TTC549 (cell line): ENCODE measurements around the gene MRFAP1L1.
"Not testable (repeated sequence)": the region's sequence is repeated elsewhere in the genome, so short reads cannot be mapped to it uniquely, and the experiment has no call there.

ENCODE experiments used
- FAIRE-seq: peaks from 2 replicates; lab custom pipeline; 2012; peaks lifted over from hg19 to GRCh38; lab: Jason Lieb, UNC

MRFAP1L1 gene

DNA sequence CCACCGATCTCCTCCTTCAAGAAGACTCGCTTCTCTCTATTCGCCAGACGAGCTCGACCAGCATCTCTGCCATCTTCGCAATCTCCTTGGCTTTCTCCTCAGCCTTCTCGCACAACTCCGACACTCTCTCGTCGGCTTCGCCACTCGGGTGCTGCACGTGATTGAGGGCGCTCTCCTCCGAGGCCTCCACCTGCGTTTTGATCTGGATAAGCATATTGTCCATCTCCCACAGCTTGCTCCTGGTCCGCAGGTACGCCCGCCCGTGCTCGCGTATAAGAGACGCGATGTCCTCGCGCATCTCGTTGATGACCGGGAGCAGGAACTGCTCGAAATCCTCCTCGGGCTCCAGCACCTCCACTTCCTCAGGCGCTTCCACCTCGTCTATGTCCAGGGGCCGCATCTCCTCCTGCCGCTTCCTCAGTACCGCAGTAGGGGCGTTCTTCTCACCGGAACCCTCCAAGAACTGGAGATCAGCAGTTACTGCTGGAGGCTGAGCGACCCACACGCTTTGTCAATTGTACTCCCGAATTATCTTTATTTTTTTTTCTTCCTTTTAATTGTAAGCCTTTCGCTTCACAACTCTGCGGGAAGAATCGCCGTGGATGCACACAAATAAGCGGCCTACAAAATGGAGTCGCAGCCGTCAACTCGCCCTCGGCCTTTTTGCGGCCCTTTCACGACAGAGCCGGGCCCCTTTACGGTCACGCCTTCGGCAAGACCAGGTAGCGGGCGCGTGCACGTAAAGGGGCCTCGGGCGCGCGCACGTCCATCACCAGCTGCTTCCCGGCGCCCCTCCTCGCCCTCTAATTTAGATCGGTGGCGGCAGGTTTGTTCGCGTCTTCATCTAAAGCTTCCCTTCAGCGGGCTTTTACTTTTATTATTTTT, at the start of gene MRFAP1L1:
TSS of gene MRFAP1L1 (minus strand) at position 636 of the 885 bp plus-strand sequence. CDS start at position 400, 236 bp downstream.
- no peak for FAIRE-seq

DNA sequence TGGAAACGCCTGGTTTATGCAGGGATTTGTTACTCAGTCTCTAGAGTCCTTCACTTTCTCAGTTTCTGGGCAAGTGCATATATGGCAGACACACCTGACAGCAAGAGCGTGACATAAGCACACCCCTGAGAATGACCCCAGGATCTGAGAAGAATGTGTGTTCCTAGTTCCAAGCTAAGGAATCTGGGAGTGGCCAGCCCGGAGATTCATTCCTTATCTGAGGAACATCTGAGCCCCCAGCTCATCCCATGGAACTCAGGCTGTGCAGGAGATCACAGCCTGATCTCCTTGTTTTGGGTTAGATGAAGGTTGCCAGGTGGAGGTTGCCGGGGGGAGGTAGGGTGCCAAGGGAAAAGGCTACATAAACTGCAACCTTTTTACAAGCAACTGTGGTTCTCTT, 49.1 kb upstream of the MRFAP1L1 start:
- no peak for FAIRE-seq

DNA sequence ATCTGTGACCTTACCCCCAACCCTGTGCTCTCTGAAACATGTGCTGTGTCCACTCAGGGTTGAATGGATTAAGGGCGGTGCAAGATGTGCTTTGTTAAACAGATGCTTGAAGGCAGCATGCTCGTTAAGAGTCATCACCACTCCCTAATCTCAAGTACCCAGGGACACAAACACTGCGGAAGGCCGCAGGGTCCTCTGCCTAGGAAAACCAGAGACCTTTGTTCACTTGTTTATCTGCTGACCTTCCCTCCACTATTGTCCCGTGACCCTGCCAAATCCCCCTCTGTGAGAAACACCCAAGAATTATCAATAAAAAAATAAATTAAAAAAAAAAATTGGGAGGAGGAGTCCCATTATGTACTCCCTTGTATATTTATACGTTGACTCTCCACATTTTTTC, 46.7 kb upstream of the MRFAP1L1 start:
- FAIRE-seq = not testable (repeated sequence)

DNA sequence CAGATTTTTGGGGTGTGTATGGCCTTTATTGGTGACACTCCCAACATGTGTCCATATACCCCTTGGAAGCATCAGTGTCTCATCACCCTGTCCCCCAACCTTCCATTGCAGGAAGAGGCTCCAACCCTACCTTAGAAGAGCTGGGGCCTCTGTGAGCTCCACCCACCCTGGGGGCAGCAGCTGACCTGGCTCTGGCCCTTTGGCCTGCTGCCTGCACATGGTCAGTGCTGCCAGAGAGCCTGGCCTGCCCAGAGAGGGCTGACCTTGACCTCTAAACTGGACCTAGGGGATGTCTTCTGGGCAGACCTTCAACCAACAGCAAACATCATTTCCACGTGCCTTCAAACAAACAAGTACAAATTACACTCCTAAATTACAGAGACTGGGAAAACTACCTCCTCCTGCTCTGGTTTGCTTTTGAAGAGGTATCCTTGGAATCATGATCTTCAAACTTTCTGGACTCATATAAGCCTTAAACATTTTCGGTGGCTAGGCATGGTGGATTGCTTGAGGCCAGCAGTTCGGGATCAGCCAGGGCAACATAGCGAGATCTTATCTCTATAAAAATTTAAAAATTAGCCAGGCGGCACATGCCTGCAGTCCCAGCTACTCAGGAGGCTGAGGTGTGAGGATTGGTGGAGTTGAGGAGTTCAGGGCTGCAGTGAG, 45.6 kb upstream of the MRFAP1L1 start:
- no peak for FAIRE-seq

DNA sequence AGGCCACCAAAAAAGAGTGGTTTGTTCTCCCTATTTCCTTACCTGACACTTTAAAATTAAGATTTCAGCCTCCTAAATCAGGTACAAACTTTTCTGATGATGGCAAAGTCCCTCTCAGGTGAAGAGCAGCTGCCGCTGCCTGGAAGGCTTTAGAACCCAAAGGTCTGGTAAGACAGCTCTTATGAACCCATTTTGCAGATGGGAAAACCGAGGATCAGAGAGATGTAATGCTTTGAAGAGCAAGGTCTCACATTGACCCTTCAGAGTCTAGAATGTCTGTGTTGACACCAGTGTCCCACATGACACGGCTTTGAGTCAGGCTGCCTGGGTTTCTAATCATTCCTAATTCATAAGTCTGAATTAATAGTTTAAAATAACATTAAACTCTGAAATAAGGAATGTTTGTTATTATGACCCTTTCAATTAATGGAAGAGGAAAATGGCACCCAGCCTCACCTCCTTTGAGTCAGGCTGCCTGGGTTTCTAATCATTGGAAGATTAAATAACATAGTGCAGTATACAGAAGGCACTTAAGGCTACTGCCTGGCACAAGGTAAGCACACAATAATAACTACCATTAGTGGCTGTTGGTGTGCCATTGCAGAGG, 44.9 kb upstream of the MRFAP1L1 start:
- no peak for FAIRE-seq

DNA sequence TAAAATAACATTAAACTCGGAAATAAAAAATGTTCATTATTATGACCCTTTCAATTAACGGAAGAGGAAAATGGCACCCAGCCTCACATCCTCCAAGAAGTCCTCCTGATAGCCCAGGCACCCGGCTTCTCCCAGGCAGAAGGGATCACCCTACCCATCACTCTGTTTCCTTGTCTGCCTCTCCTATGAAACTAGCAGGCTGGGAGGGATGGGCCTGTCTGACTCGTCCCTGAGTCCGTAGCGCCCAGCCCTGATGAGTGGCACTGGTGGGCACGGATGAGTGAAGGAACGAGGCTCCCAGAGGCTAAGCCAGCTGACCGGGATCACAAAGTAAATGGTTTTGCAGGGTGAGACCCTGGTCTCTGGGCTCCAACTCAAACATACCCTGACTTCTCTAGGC, 44.2 kb upstream of the MRFAP1L1 start:
- no peak for FAIRE-seq

DNA sequence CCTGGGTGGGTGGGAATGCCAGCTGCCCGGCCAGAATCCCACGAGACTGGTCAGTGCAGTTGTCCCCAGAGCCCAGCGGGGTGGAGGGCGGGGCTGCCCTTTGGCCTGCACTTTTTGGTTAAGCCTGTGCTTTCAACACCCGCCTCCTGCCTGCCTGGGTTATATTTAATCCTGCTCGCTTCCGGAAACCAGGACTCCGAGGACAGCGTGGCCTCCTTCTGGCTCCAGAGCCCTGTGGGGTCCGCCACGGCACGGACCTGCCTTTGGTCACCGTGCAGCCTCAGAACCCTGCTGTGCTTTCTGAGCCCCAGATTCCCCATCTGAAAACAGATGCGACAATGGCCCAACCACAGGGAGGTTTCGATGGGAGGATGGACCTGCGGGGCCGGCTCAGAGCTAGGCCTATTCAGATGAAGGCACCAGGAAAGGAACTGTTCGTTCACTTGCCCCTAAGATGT, 43.5 kb upstream of the MRFAP1L1 start:
- no peak for FAIRE-seq

DNA sequence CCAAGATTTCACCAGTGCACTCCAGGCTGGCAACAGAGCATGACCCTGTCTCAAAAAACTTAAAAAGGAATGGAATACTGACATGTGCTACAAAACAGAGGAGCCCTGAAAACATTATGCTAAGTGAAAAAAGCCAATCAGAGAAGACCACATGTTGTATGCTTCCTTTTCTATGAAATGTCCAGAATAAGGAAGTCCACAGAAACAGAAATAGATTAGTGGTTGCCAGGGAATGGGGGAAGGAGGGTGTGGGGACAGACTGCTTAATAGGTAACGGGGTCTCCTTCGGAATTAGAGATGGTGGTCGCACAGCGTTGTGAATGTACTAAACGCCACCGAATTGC, 42.8 kb upstream of the MRFAP1L1 start:
- FAIRE-seq = no peak

DNA sequence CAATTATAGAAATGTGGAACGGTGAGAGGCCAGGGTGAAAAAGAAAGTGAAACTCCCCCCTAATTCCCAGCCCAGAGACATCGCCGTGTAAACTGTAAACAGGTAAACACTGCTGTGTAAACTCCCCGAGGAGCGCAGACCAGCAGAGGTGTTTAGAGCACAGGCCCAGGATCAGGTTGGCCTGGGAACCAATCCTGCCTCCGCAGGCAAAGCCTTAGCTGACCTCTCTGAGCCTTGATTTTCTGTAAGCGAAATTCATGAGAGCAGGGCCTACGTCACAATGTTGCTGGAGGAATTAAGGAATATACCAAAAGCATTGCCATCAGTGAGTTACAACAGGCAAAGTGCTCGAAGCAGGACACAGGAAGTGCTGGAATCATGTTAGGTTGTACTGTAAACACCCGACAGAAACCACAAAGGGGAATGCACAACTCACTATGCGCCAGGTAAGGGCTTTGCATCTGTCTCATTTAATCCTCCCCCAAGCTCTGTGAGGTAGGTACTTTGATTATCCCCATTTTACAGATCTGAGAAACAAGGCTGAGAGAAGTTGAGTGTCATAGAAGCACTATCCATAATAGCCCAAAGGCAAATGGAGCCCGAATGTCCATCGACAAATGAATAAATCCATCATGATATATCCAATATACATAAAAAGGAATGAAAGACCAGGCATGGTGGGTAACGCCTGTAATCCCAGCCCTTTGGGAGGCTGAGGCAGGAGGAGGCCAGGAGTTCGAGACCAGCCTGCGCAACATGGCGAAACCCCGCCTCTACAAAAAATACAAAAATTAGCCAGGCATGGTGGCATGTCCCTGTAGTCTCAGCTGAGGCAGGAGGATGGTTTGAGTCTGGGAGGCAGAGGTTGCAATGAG, 42.2 kb upstream of the MRFAP1L1 start:
- FAIRE-seq = no peak

DNA sequence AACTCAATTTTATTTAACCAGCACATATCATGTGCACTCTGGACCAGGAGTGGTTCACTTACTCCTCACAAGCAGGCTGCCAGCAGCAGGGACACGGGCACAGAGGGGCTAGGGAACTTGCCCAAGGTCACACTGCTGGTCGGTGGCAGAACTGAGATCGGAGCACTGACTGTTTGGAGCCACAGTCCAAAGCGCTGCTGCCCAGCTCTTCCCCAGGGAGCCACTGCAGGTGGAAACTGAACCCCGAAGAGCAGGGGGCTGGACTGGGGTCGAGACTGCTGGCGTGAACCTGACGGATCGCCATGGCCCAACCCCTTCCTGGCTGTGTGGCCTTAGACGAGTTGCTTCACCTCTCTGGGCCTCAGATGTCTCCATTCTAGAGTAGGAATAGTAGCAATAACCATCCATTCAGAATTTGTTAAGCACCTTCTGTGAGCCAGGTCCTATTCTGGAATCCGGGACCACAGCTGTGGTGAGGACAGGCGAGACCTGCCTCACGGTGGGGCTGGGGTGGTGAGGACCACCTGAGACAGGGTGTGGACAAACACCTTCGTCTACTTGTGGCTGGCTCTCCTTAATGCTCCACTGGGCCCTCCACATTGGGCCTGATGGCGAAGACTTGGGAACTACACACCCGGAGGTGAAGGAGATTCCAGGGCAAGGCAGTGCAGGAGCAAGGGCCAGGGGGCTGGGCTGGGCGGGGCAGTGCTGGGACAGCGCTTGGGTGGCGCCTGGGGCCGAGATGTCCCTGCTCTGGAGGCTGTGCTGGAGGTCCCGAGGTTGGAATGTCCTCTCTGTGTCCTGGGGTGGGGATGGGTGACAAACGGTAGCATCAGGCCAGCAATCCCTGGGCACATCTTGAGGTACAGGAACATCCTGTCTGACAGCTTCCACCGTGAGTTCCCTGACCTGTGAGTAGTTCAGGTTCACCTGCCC, 40.9 kb upstream of the MRFAP1L1 start:
- FAIRE-seq = no peak

DNA sequence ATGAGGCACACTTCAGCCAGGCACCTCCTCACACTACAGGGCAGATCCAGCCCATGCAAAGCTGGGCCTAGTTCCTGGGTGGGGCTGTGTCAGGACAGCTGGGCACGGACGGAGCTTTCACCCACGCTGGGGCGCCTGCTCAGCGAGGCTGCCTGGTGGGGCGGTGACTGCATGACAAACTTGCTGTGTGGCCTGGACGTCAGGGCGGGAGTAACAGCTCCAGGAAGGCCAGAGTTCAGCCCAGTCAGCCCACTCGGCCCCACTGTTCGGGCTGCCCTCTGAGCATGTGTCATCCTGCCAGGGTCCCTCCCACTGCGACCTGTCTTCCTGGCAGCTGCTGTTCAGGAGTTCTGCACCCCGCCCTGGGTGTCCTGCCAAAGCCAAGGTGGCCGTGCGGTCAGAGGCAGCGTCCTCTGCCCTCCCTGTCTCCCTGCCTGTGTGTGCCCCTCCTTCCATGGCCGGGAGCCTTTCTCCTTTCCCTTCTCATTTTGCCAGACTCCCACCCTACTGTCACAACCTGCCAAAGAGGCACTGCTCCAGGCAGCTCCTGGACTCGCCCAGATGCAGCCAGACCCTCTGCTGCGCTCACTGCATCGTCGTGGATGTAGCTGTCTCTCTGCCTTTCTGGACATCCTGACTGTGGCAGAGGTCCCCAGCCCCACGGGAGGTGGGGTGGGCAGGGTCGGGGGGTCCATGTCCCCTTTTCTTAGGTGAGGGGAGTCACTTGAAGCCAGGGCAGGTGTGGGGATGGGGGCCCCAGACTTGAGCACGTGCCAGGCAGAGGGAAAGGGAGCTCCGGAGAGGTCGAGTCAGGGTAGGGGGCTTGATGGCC, 39.9 kb upstream of the MRFAP1L1 start:
- no peak for FAIRE-seq

DNA sequence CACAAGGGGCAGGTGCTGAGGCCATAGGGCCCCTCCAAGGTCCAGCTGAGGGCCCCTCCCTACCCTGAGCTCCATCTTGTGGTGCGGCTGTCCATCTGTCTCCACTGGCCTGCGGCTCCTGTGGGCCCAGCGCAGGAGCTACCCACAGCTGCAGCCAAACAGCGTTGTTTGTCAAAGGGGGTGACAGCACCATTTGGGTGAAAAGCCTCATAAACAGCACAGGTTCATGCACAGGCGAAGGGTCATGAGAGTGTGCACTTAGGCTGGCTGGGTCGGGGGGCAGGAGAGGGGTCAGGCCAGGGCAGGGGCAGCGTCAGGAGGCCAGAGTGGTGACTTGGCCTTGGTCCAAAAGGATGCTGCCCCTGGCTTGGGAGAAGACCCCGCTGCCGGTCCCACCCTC, 38.6 kb upstream of the MRFAP1L1 start:
- no peak for FAIRE-seq

DNA sequence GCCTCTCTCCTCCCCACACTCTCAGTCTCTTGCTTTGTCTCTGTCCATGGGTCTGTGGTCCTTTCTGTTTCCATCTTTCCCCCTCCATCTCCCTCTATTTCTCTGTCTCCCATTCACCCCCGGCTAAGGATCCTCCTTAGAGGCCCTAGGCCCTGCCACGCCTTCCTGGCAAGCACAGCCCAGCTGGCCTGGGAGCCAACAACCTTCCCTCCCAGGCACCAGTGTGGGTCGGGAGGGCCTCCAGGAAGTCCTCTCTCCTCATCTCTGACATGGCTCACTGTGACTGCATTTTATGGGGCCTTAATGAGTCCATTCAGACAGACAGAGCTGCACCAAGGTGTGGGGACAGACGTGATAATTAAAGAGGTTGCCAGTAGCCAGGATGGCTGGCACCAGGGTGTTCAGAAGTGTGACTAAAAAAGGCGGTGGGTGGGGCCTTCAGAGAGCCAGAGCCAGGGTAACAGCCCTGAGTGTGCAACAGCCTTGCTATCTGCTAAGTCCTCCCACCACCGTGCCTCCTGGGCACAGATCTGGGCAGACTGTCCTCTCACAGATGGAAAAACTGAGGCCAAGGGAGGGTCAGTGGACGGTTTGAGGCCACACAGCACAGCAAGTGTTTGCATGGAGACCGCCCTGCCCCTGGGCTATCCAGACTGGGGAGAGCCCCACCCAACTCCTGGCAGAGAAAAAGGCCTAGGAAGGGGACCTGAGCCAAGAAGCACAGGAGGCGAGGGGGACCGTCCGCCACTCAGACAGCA, 37.8 kb upstream of the MRFAP1L1 start:
- no peak for FAIRE-seq

DNA sequence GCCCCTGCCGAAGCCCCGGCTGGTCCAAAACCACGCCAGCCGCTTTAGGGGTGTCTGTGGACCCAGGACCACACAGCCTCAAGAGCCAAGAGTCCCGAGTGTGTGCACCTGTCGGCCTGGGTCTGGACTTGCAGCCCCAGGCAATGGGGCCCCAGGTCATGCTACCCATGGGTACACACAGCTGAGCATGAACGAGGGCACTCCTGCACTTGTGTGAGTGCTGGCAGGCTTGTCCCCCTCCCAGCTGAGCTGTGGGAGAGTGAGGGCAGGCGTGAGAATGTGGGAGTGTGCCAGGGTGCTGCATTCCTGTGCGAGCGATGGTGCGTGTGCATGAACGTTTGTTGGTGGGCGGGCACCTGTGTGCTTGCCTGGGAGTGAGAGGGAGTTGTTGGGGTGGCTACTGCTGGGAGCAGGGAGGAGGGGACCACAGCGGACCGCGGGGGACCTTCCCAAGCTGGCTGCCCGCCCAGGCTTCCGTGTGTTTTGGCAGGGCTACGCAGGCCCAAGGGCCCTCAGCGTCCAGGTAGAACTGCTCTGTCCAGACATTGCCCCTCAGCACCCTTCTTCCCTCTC, 37.1 kb upstream of the MRFAP1L1 start:
- FAIRE-seq = no peak

DNA sequence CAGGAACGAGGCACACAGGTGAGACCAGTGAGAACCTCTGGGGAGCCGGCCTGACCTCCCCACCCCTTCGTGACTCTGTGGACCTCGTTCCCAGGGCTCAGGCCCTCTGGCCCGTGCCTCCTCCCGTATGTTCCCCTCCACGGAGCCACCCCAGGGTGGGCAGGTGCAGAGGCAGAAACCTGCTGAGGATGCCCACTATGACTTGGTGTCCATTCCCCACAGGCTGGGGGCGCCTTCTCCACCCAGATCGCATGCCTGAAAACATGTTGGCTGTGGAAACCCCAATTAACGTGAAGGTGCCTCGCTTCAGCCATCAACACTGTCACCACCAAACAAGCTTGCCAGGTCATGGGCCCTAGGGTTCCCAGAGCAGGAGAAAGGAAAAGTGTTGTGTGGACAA, 33.3 kb upstream of the MRFAP1L1 start:
- no peak for FAIRE-seq

DNA sequence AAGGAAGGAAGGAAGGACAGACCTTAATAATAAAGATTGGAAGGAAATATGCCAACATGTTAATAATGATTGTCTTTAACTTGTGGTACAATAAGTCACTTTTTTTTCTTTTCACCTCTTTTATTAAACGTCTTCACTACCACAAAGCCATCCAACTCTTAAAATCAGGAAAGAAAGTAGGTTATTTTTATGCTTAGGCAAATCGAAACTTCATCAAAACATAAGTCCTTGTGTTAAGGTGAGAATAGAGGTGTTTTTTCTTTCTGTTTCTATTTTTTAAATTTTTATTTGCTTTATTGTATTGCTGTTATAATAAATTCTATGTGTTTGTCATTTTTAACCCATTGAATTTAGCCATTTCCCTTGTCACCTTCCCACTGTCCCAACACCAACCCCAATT, 32.8 kb upstream of the MRFAP1L1 start:
- no peak for FAIRE-seq

DNA sequence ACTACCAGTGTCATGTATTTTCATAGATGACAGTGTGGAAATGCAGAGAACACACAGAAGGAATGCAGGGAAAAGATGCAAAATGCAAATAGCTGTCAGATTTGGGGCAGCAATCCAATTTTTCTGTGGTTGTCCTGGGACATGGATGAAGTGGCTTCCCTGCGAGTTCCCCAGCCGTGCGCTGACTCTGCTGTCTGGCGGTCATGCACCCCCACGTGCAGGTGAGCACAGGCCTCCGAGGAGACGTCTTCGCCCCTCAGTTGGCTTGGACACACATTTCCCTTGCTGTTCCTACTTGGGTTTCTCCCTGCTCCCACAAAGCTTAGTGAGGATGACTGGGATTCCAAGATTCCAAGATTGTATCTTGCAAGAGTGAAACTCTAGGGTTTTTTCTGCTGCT, 30.7 kb upstream of the MRFAP1L1 start:
- FAIRE-seq = no peak

DNA sequence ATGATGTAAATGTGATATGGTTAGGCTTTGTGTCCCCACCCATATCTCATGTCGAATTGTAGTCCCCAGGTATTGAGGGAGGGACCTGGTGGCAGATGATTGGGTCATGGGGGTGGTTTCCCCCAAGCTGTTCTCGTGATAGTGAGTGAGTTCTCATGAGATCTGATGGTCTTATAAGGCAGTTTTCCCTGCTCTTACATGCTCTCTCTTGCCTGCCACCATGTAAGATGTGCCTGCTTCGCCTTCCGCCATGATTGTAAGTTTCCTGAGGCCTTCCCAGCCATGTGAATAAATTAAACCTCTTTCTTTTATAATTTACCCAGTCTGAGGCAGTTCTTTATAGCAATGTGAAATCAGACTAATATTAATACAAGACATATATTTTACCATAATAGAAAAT, 30.3 kb upstream of the MRFAP1L1 start:
- no peak for FAIRE-seq

DNA sequence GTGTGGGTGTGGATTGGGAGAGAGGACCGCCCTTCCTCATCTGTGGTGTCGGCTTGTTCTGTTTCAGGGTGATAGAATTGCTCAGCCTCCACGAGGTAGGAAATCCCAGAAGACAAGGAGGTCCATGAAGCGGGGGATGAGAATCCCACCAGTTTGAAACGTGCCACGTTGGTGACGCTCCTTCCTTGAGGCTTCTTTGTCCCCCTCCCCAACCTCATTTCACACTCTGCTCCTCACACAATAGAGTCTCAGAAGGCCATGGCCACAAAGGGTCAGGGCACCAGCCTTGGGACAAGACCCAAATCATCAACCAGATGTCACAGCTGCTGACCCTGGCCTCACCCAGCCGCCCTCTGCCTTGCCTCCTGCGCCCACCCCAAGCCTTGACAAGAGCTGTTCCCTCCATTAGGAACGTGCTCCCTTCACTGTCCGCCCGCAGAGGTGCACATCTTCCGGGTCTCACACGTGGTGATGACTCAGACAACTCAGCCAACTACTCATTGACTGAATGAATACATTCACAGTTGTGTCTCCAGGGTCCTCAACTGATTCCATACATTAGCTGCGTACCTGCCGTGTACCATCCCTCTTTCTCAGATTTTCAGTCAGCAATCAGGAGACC, 24.6 kb upstream of the MRFAP1L1 start:
- FAIRE-seq = no peak
